Tibial nerve (tissue), 4 donors: ENCODE data around the gene CKMT2.

Experiments used
- EP300 ChIP-seq, 2 donors: sonication (generic); formaldehyde crosslinking; IDR thresholded peaks; one replicate each; pipeline ENCODE4 v1.6.1; 2017; ENCODE audit warnings: antibody characterized with exemption in 2 of 2, mild to moderate bottlenecking in 1 of 2
- TF ChIP-seq, protein P1 (sequence below), 5 experiments: fragments of 200-600 bp in 3 of 5; fragments of 450-650 bp in 2 of 5; sonication (generic) in 3 of 5; IDR thresholded peaks; one replicate each; pipeline ENCODE4 v1.5.1; 2016 to 2019; ENCODE audit warnings: antibody characterized with exemption in 5 of 5, mild to moderate bottlenecking in 3 of 5, moderate library complexity in 2 of 5

DNA sequence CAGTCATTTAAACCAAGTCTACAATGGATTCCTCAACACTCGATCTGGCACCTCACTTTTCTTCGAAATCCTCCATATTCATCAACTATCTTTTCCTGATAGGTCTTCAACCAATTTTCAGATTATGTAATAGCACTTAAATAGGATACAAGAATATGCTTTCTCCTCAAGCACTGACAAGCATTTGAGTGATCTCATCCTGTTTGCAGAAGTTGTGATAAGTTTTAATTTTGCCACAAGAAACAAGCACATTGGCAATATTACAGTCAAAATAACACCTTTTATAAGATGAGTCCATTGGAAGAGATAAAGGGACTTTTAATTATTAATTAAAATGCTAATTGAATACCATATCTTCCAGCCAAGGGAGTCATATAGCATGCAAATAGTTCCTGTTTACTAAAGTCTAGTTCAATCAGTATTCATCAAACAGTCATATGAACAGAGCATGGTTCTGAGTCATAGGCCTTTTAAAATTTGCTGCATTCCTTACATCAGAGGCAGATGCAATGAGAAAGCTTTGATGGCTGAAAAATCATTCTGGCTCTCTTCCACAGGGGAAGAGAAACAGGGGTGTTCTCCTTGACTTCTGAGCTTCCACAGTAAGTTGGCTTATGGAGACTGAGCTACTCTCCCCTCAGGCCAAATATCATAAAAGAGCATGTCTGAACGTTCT, 35.5 kb downstream of the CKMT2 start:
- TF ChIP-seq, protein P1, sequence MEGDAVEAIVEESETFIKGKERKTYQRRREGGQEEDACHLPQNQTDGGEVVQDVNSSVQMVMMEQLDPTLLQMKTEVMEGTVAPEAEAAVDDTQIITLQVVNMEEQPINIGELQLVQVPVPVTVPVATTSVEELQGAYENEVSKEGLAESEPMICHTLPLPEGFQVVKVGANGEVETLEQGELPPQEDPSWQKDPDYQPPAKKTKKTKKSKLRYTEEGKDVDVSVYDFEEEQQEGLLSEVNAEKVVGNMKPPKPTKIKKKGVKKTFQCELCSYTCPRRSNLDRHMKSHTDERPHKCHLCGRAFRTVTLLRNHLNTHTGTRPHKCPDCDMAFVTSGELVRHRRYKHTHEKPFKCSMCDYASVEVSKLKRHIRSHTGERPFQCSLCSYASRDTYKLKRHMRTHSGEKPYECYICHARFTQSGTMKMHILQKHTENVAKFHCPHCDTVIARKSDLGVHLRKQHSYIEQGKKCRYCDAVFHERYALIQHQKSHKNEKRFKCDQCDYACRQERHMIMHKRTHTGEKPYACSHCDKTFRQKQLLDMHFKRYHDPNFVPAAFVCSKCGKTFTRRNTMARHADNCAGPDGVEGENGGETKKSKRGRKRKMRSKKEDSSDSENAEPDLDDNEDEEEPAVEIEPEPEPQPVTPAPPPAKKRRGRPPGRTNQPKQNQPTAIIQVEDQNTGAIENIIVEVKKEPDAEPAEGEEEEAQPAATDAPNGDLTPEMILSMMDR (IDR thresholded peaks at IDR 0.05): no peak
- TF ChIP-seq EP300 (IDR thresholded peaks at IDR 0.05): no peak
